ENCODE data around the gene RPL15. TPM values are rescaled to one million over a fixed set of nuclear protein-coding genes. Genes with fewer than 3 reads are reported as not detected.

RPL15 gene
- polyA plus RNA-seq, 1 donor (not counting 4 experiments of a cell fraction or from before 2014, with no cell fraction given): 3,052 TPM

DNA sequence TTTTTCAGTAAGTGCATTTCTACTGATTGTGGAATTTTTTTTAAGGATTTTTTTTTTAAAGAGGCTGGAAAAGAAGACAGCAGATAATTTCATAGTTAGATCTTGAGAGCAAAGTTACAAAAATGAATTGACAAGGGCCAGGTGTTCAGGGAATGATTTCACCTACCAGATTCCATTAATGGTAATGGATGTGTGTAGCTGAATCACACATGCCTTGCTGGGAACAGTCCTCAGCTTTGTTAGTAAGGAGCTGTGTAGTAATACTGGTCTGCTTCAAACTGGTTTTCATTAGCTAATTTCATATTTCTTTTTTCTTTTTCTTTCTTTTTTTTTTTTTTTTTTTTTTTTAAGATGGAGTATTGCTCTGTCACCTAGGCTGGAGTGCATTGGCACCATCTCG lies 44.1 kb downstream of the RPL15 start:
- H4K20me1 ChIP-seq (ENCODE audit: control insufficient read depth, extremely low read depth, insufficient read depth, low read length): no peaks in the 10 kb centered on the region
- H3K27me3 ChIP-seq (ENCODE audit: control insufficient read depth, extremely low read depth, insufficient read depth, low read length): no peaks in the 10 kb centered on the region
- H3K36me3 ChIP-seq (ENCODE audit: control insufficient read depth in 2 of 2, extremely low read depth in 1 of 2, insufficient read depth in 2 of 2, low read length in 2 of 2): peaks cover 3 to 7% of the 10 kb centered on the region in 2 experiments
- no peak overlapping the region for H2AFZ ChIP-seq (ENCODE audit: control insufficient read depth, low read length)
- H3K9me1 ChIP-seq (ENCODE audit: control insufficient read depth, extremely low read depth, insufficient read depth, low read length): no peaks in the 10 kb centered on the region
- DNase-seq (ENCODE audit: low read depth, low spot score) (no peak), FAIRE-seq (no peak)
- peaks cover 23% of the 10 kb centered on the region for H3K4me1 ChIP-seq (ENCODE audit: control insufficient read depth, extremely low read depth, insufficient read depth, low read length)
- TF ChIP-seq EZH2 (IDR thresholded peaks at IDR 0.05; ENCODE audit: low read length) (no peak), CTCF (optimal IDR thresholded peaks at IDR 0.05 in 1 of 3, IDR thresholded peaks at IDR 0.05 in 1 of 3, conservative IDR thresholded peaks at IDR 0.05 in 1 of 3; ENCODE audit: extremely low read depth in 1 of 3, insufficient read depth in 2 of 3, low read length in 3 of 3) (no peak)
- peaks cover 2% of the 10 kb centered on the region for H3K79me2 ChIP-seq (ENCODE audit: control insufficient read depth, insufficient read depth, low read length)
- dilution Hi-C loops (cut with MboI; ENCODE audit: extremely low pct_ligation_motif_present, low sequenced_read_pairs): no loop called here
- no peak overlapping the region for H3K4me2 ChIP-seq (ENCODE audit: control insufficient read depth, extremely low read depth, insufficient read depth, low read depth, low read length)
- H3K4me3 ChIP-seq (ENCODE audit: control insufficient read depth in 2 of 3, extremely low read depth in 1 of 3, insufficient read depth in 2 of 3, low read depth in 1 of 3, low read length in 3 of 3): no peak overlapping the region
- no peak overlapping the region for H3K27ac ChIP-seq (ENCODE audit: control insufficient read depth, insufficient read depth, low read length)
- H3K9me3 ChIP-seq (ENCODE audit: control insufficient read depth, low read depth, low read length): no peaks in the 10 kb centered on the region
- H3K9ac ChIP-seq (ENCODE audit: control insufficient read depth, extremely low read depth, insufficient read depth, low read length): no peak overlapping the region

GRCh38 chr3:23961913-23962312 lies 45.0 kb downstream of the RPL15 start:
- Histone ChIP-seq H3K36me3 (ENCODE audit: control insufficient read depth in 2 of 2, extremely low read depth in 1 of 2, insufficient read depth in 2 of 2, low read length in 2 of 2) (peaks cover 3 to 7% of the 10 kb centered on the region in 2 experiments), H3K4me2 (ENCODE audit: control insufficient read depth, extremely low read depth, insufficient read depth, low read depth, low read length) (no peak overlapping the region), H4K20me1 (ENCODE audit: control insufficient read depth, extremely low read depth, insufficient read depth, low read length) (no peaks in the 10 kb centered on the region), H3K79me2 (ENCODE audit: control insufficient read depth, insufficient read depth, low read length) (peaks cover 2% of the 10 kb centered on the region), H3K9me3 (ENCODE audit: control insufficient read depth, low read depth, low read length) (no peaks in the 10 kb centered on the region), H2AFZ (ENCODE audit: control insufficient read depth, low read length) (no peak overlapping the region), H3K27me3 (ENCODE audit: control insufficient read depth, extremely low read depth, insufficient read depth, low read length) (no peaks in the 10 kb centered on the region), H3K9ac (ENCODE audit: control insufficient read depth, extremely low read depth, insufficient read depth, low read length) (no peak overlapping the region), H3K9me1 (ENCODE audit: control insufficient read depth, extremely low read depth, insufficient read depth, low read length) (no peaks in the 10 kb centered on the region), H3K4me1 (ENCODE audit: control insufficient read depth, extremely low read depth, insufficient read depth, low read length) (peaks cover 23% of the 10 kb centered on the region), H3K4me3 (ENCODE audit: control insufficient read depth in 2 of 3, extremely low read depth in 1 of 3, insufficient read depth in 2 of 3, low read depth in 1 of 3, low read length in 3 of 3) (no peak overlapping the region), H3K27ac (ENCODE audit: control insufficient read depth, insufficient read depth, low read length) (no peak overlapping the region)
- FAIRE-seq (no peak), DNase-seq (ENCODE audit: low read depth, low spot score) (no peak)
- TF ChIP-seq CTCF (optimal IDR thresholded peaks at IDR 0.05 in 1 of 3, IDR thresholded peaks at IDR 0.05 in 1 of 3, conservative IDR thresholded peaks at IDR 0.05 in 1 of 3; ENCODE audit: extremely low read depth in 1 of 3, insufficient read depth in 2 of 3, low read length in 3 of 3) (no peak), EZH2 (IDR thresholded peaks at IDR 0.05; ENCODE audit: low read length) (no peak)
- dilution Hi-C loops (cut with MboI; ENCODE audit: extremely low pct_ligation_motif_present, low sequenced_read_pairs): no loop called here
